Upper lobe of left lung (tissue), 4 donors: ENCODE measurements around the gene CLGN.

Experiments used
- EP300 ChIP-seq, 4 donors: sonication (generic); formaldehyde crosslinking; IDR thresholded peaks; one replicate each; pipeline ENCODE4 v1.5.1; 2017; ENCODE audit warnings: antibody characterized with exemption in 4 of 4, control low read depth in 2 of 4
- POLR2A ChIP-seq, 4 donors: fragments of 450-650 bp; IDR thresholded peaks; one replicate each; pipeline ENCODE4 v1.5.1; 2016 to 2017; ENCODE audit warnings: antibody characterized with exemption in 4 of 4, mild to moderate bottlenecking in 2 of 4
- POLR2AphosphoS5 ChIP-seq, 2 donors: sonication (generic); formaldehyde crosslinking; IDR thresholded peaks; one replicate each; pipeline ENCODE4 v1.5.1; 2017; ENCODE audit warnings: antibody characterized with exemption in 2 of 2
- TF ChIP-seq, protein P1 (sequence below), 6 experiments: fragments of 450-650 bp in 4 of 6; fragments of 200-600 bp in 2 of 6; sonication (generic) in 2 of 6; IDR thresholded peaks; one replicate each; pipeline ENCODE4 v1.5.1; 2016 to 2019; ENCODE audit warnings: antibody characterized with exemption in 6 of 6

GRCh38 chr4:140344621-140345020 lies 82.8 kb downstream of the CLGN start:
- TF ChIP-seq, protein P1, sequence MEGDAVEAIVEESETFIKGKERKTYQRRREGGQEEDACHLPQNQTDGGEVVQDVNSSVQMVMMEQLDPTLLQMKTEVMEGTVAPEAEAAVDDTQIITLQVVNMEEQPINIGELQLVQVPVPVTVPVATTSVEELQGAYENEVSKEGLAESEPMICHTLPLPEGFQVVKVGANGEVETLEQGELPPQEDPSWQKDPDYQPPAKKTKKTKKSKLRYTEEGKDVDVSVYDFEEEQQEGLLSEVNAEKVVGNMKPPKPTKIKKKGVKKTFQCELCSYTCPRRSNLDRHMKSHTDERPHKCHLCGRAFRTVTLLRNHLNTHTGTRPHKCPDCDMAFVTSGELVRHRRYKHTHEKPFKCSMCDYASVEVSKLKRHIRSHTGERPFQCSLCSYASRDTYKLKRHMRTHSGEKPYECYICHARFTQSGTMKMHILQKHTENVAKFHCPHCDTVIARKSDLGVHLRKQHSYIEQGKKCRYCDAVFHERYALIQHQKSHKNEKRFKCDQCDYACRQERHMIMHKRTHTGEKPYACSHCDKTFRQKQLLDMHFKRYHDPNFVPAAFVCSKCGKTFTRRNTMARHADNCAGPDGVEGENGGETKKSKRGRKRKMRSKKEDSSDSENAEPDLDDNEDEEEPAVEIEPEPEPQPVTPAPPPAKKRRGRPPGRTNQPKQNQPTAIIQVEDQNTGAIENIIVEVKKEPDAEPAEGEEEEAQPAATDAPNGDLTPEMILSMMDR (IDR thresholded peaks at IDR 0.05), result no peak
- TF ChIP-seq EP300 (IDR thresholded peaks at IDR 0.05) (no peak), POLR2AphosphoS5 (IDR thresholded peaks at IDR 0.05) (no peak), POLR2A (IDR thresholded peaks at IDR 0.05) (no peak)
